HK-2 (cell line): ENCODE measurements around the gene EIPR1.

Source experiments
- DNase-seq: peaks from one replicate; pipeline ENCODE4 v3.0.0-alpha.2; 2018; ENCODE audit not compliant: unreplicated experiment

Gene EIPR1

GRCh38 chr2:3176071-3176868, 201.3 kb downstream of the EIPR1 start:
- no peak for DNase-seq

- DNase-seq, result no peak
Observed at GRCh38 chr2:3175568-3175955, 202.1 kb downstream of the EIPR1 start.

GRCh38 chr2:3174626-3175567, 202.7 kb downstream of the EIPR1 start:
- no peak for DNase-seq

GRCh38 chr2:3173031-3173430, 204.6 kb downstream of the EIPR1 start:
- DNase-seq, result no peak

GRCh38 chr2:3172265-3172935, 205.2 kb downstream of the EIPR1 start:
- DNase-seq, result no peak

- DNase-seq, result no peak
Observed at GRCh38 chr2:3171564-3172264, 205.9 kb downstream of the EIPR1 start.

- no peak for DNase-seq
Observed at GRCh38 chr2:3170792-3171455, 206.7 kb downstream of the EIPR1 start.

GRCh38 chr2:3169106-3169870, 208.3 kb downstream of the EIPR1 start:
- DNase-seq, result no peak

- DNase-seq, result peak; percentile 34
Observed at GRCh38 chr2:3168230-3168891, 209.3 kb downstream of the EIPR1 start.

- no peak for DNase-seq
Observed at GRCh38 chr2:3163401-3163800, 214.2 kb downstream of the EIPR1 start.

- no peak for DNase-seq
Observed at GRCh38 chr2:3162442-3163077, 215.1 kb downstream of the EIPR1 start.

- DNase-seq, result no peak
Observed at GRCh38 chr2:3160751-3161330, 216.8 kb downstream of the EIPR1 start.

GRCh38 chr2:3159782-3160545, 217.7 kb downstream of the EIPR1 start:
- no peak for DNase-seq

GRCh38 chr2:3154700-3155099, 222.9 kb downstream of the EIPR1 start:
- DNase-seq, result no peak

- DNase-seq, result no peak
Observed at GRCh38 chr2:3154146-3154545, 223.5 kb downstream of the EIPR1 start.

- DNase-seq, result peak; percentile 17
Observed at GRCh38 chr2:3151153-3151918, 226.3 kb downstream of the EIPR1 start.

- DNase-seq, result no peak
Observed at GRCh38 chr2:3149441-3150217, 228.0 kb downstream of the EIPR1 start.
